ENCODE results near the gene CNOT4.

GRCh38 chr7:135425036-135425435, 84.9 kb downstream of the CNOT4 start:
- TF ChIP-seq RXRA (IDR thresholded peaks at IDR 0.05; ENCODE audit: insufficient read depth, low read depth, low read length), result no peak
- TF ChIP-seq CTCF (IDR thresholded peaks at IDR 0.05; ENCODE audit: control extremely low read depth in 1 of 3, insufficient read depth in 1 of 3, low read depth in 1 of 3, low read length in 3 of 3), result no peak
- no peak for TF ChIP-seq ZNF274 (IDR thresholded peaks at IDR 0.05; ENCODE audit: borderline replicate concordance, extremely low read depth, low read length)
- TF ChIP-seq PHF8 (conservative IDR thresholded peaks at IDR 0.05; ENCODE audit: low read depth, low read length), result no peak
